Hematopoietic multipotent progenitor cell treated with erythropoietin and hydrocortisone succinate and interleukin-3 and kit ligand, for 8 days (in vitro differentiated cells): ENCODE results near the gene ZNF777.
A peak's percentile ranks its signal among the peaks of the same experiment; 100 is the strongest.
"Not testable (repeated sequence)": the region's sequence is repeated elsewhere in the genome, so short reads cannot be mapped to it uniquely, and the experiment has no call there.

Experiments used
- DNase-seq: peaks from one replicate; pipeline ENCODE4 v3.0.0-alpha.2; 2015

ZNF777 gene

GRCh38 chr7:149460493-149461277, at the start of gene ZNF777:
ZNF777 (minus strand) TSS chr7:149461062; CDS start chr7:149456022, 5,040 bp downstream.
- peak; percentile 90 for DNase-seq

GRCh38 chr7:149510248-149510647, 49.4 kb upstream of the ZNF777 start:
- DNase-seq, result no peak

- no peak for DNase-seq
These were observed 48.9 kb upstream of the ZNF777 start for GRCh38 chr7:149509774-149510173.

DNA sequence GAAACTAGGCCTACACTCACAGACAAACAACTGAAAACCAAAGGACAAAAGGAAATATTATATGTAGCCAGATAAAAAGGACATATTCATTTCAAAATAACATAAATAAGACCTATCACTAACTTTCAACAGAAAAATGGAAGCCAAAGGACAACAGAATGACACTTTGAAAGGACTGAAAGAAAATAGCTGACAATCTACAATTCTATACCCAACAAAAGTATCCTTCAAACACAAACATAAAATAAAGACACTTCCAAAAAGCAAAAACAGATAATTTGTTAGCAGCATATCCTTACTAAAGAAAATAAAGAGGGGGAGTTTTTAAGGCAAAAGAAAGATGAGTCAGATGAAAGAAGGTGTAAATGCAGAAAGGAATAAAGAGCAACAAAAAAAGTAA, 44.7 kb upstream of the ZNF777 start:
- no peak for DNase-seq

DNA sequence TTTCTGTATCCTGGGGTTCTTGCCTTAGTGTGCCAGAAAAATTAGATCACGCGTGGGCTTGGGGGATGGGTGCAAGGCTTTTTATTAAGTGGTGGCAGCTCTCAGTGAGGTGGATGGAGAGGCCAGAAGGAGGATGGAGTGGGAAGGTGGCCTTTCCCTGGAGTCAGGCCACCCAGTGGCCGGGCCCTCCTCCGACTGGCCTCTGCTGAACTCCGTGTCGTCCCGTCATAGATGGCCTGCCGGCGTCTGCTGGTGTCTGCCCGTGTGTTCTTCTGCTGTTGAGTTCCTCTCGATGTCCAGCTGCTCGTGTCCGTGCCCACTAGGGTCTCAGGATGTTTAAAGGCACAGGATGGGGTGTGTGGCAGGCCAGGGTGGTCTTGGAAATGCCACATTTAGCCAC, 40.8 kb upstream of the ZNF777 start:
- no peak for DNase-seq

DNA sequence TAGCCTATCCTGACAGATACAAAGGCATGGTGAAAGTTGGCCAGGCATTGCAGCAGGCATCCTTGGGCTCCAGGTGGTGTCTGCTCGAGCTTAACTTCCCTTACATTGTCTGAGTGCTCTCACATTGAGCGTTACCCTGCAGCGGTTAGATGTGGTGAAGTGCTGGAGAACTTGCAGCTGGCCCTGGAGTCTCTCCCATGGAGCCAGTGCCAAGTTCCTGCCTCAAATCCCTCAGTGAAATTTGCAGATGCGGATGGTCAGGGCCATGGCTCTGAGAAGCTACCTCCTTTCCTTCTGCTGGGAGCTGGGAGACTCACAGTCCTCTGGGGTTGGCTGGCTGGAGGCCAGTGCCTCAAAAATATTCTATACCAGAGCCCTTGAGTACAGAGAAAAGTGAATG, 40.0 kb upstream of the ZNF777 start:
- DNase-seq, result no peak

- no peak for DNase-seq
These were observed 39.3 kb upstream of the ZNF777 start for GRCh38 chr7:149500201-149500600.

DNA sequence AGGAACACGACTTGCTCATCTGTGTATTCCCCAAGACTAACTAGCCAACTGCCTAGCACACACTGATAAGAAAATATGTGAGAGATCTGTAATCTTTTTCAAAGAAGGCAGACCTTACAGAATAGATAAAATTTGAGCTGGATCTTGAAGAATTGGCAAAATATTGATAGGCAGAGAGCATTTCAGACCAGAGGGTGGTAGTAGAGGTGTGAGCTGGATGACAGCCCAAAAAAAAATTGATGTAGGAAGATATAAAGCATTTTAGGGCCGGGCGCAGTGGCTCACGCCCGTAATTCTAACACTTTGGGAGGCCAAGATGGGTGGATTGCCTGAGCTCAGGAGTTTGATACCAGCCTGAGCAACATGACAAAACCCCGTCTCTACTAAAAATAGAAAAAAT, 37.9 kb upstream of the ZNF777 start:
- DNase-seq, result peak; percentile 74

DNA sequence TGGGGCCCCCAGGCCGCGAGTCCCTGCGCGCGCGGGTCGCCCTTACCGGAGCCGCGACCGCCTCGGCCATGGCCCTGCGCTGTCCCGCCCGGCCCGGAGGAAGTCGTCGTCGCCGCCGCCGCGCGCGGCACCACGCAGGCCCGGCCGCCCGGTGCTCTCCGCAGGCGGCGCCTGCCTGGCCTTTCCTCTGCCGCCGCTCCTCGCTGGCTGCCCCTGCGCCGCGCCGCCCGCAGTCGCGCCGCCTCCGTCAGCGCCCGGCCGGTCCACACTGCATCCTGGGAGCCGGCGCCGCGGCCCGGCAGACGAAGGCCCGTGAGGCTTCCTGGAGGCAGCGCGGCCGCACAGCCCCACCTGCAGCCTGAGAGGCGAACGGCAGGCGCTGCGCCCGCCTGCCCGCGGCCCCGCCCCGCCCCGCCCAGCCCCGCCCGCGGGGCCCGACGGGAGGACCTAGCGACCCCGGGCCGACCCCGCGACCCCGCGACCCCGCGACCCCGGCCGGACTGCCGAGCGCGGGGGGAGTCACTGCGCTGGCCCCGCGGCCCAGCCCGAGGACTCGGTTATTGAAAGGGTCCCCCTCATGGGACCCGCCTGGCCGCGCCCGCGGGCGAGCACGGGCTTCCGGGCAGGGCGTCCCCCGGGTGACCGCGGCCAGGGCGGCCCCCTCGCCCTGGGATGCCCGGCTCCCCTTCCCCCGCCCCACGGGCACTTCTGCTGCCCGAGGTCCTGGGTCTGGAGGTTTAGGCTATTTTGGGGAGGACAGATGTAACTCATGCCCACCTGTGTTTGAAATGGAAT, 36.8 kb upstream of the ZNF777 start, which contains the start of gene ZNF746:
ZNF746 (minus strand) TSS at position 343 of the 795 bp plus-strand sequence; CDS start at position 70, 273 bp downstream.
- peak; percentile 86 for DNase-seq

GRCh38 chr7:149496642-149497391, 36.0 kb upstream of the ZNF777 start:
- peak; percentile 24 for DNase-seq

DNA sequence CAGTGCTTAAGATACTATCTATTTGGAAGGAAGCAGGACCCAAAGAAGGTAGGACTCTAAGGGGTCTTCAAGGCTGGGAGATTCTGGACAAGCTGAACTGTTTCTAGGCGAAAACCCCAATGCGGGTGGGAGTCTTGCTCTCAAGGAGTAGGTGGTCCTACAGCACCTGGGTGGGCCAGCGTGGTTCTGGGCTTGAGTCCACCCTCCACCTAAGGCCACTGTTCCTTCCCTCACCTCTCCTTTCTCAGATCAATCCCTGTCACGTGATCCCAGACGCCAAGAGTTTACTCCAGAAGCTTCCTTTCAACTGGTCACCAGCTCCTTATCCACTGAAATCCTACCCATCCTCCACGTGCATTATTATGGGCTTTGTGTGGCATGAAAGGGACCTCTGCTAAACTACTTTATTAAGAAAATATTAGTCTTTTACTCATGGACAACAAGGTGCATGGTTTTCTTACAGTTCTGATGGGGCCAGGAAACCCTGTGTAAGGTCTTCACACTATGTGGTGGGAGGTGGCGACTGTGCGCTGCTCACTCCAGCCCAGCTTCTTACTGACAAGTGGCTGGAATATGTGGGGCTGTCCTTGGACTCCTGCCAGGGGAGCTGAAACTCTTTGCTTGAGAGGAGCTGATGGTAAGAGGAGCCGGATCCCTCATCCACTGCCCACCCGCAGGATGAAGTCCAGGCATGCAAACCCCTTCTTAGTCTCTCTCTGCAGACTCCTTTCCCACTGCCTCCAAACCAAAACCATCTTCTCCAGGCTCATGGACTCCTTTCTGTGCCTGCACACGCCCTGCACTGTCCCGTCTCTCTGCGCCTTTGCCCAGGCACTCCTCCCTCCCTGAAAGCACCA, 35.2 kb upstream of the ZNF777 start:
- peak; percentile 73 for DNase-seq

DNA sequence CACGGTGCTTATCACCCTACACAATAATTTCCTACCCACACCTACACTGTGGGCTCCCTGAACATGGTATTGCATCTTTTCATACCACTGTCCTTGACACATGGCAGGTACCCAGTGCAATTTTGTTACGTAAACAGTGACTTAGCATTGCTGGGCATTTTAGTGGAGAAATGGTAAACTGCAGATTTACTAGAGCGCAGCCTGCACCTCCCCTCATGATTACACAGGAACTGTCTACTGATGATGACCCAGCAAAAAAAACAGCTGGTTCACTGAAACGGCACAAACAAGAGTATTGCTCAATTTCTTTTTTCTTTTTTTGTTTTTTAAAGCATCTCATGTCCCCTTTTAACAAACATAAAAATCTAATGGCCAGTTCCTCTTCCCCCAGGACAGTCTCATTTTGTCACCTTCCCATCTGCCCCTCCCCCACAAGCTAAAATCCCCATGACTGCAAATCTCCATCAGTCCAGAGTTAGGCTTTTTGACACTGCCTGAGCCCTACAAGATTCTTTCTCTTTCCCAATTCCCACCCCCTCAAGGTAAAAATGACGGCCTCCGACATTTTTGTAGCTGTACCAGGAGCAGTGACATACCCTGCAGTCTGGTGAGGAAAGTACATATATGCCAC, 34.0 kb upstream of the ZNF777 start:
- DNase-seq, result peak; percentile 63

- not testable (repeated sequence) for DNase-seq
These were observed 33.1 kb upstream of the ZNF777 start for GRCh38 chr7:149493975-149494374.

GRCh38 chr7:149493366-149493765, 32.5 kb upstream of the ZNF777 start:
- no peak for DNase-seq

GRCh38 chr7:149490083-149490760, 29.4 kb upstream of the ZNF777 start:
- DNase-seq, result no peak

DNA sequence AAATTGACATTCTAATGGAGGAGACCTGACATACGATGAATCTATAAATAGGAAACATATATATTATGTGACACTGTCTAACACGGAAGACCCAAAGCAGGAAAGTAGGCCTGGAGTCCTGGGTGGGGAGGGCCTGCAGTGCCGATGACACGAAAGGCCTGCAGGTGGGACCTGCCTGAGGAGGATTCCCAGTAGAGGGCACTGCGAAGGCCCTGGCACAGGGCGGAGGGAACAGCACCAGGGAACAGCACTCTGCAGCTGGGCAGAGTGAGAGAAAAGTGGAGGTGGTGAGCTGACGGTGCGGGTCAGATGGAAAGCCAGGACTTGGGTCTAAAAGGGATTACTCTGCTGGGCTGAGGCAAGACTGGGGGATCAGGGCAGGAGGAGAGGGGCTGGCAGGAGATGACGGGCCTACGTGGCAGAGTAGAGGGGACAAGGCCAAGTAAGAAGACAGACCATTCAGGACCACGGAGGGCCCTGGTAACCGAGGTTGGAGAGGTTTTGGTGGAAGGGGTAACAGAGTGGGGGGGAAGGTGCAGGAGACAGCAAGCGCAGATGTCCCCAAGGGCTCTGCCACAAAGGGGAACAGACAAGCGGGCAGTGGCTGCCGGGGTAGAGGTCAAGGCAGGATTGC, 28.6 kb upstream of the ZNF777 start:
- peak; percentile 15 for DNase-seq

DNA sequence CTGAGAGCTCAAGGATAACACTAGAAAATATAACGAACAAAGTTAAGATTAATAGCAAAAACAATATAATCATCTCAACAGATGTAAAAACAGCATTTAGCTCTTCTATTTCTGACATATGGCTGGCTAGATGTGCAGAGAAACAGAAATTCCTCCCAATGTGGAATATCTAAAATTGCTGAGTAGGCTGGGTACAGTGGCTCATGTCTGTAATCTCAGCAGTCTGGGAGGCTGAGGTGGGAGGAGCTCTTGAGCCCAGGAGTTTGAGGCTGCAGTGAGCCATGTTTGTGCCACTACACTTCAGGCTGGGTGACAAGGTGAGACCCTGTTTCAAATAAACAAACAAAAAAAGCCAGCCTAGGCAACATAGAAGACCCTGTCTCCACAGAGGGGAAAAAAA, 18.7 kb upstream of the ZNF777 start:
- no peak for DNase-seq

DNA sequence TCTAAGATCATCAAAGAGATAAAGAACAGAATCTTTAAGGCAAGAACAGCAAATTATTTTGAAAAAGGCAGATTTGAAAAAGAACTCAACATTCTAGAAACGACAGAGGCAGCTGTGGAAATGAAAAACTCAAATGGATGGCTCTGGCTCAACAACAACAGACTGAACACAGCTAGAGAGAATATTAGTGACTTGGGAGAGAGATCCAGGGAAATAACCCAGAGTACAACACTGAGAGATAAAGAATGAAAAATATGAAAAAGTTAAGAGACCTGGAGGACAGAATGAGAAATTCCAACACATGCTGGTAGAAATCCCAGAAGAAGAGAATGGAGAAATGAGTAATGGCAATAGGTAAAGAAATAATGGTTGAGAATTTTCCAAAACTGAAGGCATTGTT, 17.9 kb upstream of the ZNF777 start:
- DNase-seq, result no peak

- DNase-seq, result no peak
These were observed 16.9 kb upstream of the ZNF777 start for GRCh38 chr7:149477494-149478443.
